Osteocyte (in vitro differentiated cells): ENCODE results near the gene CYP1B1. TPM values are rescaled to one million over a fixed set of nuclear protein-coding genes. Genes with fewer than 3 reads are reported as not detected.

ENCODE experiments used
- DNase-seq: peaks from one replicate; pipeline ENCODE4 v3.0.0; 2021; ENCODE audit warnings: mixed read lengths; ENCODE audit not compliant: unreplicated experiment; ENCODE audit errors: extremely low spot score
- H3K27ac Mint-ChIP-seq: one replicate; pipeline ENCODE4 v1.8.0; 2021; ENCODE audit warnings: mild to moderate bottlenecking, mixed read lengths; ENCODE audit not compliant: unreplicated experiment
- H3K27me3 Mint-ChIP-seq: one replicate; pipeline ENCODE4 v1.8.0; 2021; ENCODE audit warnings: mixed read lengths; ENCODE audit not compliant: unreplicated experiment
- H3K36me3 Mint-ChIP-seq: one replicate; pipeline ENCODE4 v1.8.0; 2021; ENCODE audit warnings: mixed read lengths; ENCODE audit not compliant: unreplicated experiment
- H3K4me1 Mint-ChIP-seq: one replicate; pipeline ENCODE4 v1.8.0; 2021; ENCODE audit warnings: mixed read lengths; ENCODE audit not compliant: unreplicated experiment
- H3K4me3 Mint-ChIP-seq: one replicate; pipeline ENCODE4 v1.8.0; 2021; ENCODE audit warnings: mild to moderate bottlenecking, moderate library complexity, mixed read lengths; ENCODE audit not compliant: unreplicated experiment
- H3K9me3 Mint-ChIP-seq: one replicate; pipeline ENCODE4 v1.8.0; 2021; ENCODE audit warnings: mixed read lengths; ENCODE audit not compliant: unreplicated experiment
- CTCF ChIP-seq: fragments of 200-600 bp; sonication (generic); IDR thresholded peaks from 2 replicates; pipeline ENCODE4 v1.5.0; 2021; ENCODE audit warnings: antibody characterized with exemption, mild to moderate bottlenecking, moderate library complexity
- total RNA-seq: library from RNA; stranded (reverse); gene quantifications from 2 replicates; pipeline ENCODE4 v1.2.1, GENCODE V29; 2021

CYP1B1 gene
- total RNA-seq, 1 donor from 2014 or later, result 137 TPM

GRCh38 chr2:38120829-38121228 is 44.9 kb upstream of the CYP1B1 start:
- no peaks in the 10 kb centered on the region for H3K9me3 Mint-ChIP-seq
- H3K27ac Mint-ChIP-seq, result no peak overlapping the region
- no peak overlapping the region for H3K4me3 Mint-ChIP-seq
- H3K4me1 Mint-ChIP-seq, result peaks cover 50% of the 10 kb centered on the region
- no peak for DNase-seq
- H3K27me3 Mint-ChIP-seq, result no peaks in the 10 kb centered on the region
- H3K36me3 Mint-ChIP-seq, result no peaks in the 10 kb centered on the region
- no peak for TF ChIP-seq CTCF

- Mint-ChIP-seq H3K9me3 (no peaks in the 10 kb centered on the region), H3K4me1 (peaks cover 56% of the 10 kb centered on the region), H3K4me3 (no peak overlapping the region), H3K27ac (no peak overlapping the region), H3K27me3 (no peaks in the 10 kb centered on the region), H3K36me3 (no peaks in the 10 kb centered on the region)
- TF ChIP-seq CTCF, result no peak
- DNase-seq, result no peak
Observed at GRCh38 chr2:38120264-38120592, 44.3 kb upstream of the CYP1B1 start.

- Mint-ChIP-seq H3K4me1 (peaks cover 60% of the 10 kb centered on the region), H3K27me3 (no peaks in the 10 kb centered on the region), H3K27ac (peak overlapping the region; percentile 56)
Observed at GRCh38 chr2:38116762-38117161, 40.8 kb upstream of the CYP1B1 start.

GRCh38 chr2:38115216-38116032 is 39.5 kb upstream of the CYP1B1 start:
- peak overlapping the region; percentile 75 for H3K27ac Mint-ChIP-seq
- peaks cover 58% of the 10 kb centered on the region for H3K4me1 Mint-ChIP-seq
- H3K36me3 Mint-ChIP-seq, result peaks cover 5% of the 10 kb centered on the region
- TF ChIP-seq CTCF, result peak; percentile 95
- DNase-seq, result peak; percentile 93
- H3K27me3 Mint-ChIP-seq, result no peaks in the 10 kb centered on the region
- no peaks in the 10 kb centered on the region for H3K9me3 Mint-ChIP-seq
- H3K4me3 Mint-ChIP-seq, result no peak overlapping the region

More at GRCh38 chr2:38116762-38117161, 40.8 kb upstream of the CYP1B1 start:
- no peak for TF ChIP-seq CTCF
- no peak overlapping the region for H3K4me3 Mint-ChIP-seq
- no peak for DNase-seq
- no peaks in the 10 kb centered on the region for H3K9me3 Mint-ChIP-seq
- peaks cover 3% of the 10 kb centered on the region for H3K36me3 Mint-ChIP-seq

GRCh38 chr2:38113981-38114708 is 38.2 kb upstream of the CYP1B1 start:
- no peak for TF ChIP-seq CTCF
- no peaks in the 10 kb centered on the region for H3K9me3 Mint-ChIP-seq

More at GRCh38 chr2:38113981-38114708, 38.2 kb upstream of the CYP1B1 start:
- Mint-ChIP-seq H3K4me3 (no peak overlapping the region), H3K4me1 (peaks cover 57% of the 10 kb centered on the region), H3K36me3 (peaks cover 5% of the 10 kb centered on the region), H3K27ac (peak overlapping the region; percentile 18), H3K27me3 (no peaks in the 10 kb centered on the region)
- DNase-seq, result no peak
